CD4-positive, alpha-beta T cell treated with Interleukin-21 for 1 hour (primary cell): Measurements from ENCODE around the gene CLIC5.

ENCODE experiments used
- DNase-seq: peaks from one replicate; pipeline ENCODE4 v3.0.0-alpha.2; 2020

Gene CLIC5

DNA sequence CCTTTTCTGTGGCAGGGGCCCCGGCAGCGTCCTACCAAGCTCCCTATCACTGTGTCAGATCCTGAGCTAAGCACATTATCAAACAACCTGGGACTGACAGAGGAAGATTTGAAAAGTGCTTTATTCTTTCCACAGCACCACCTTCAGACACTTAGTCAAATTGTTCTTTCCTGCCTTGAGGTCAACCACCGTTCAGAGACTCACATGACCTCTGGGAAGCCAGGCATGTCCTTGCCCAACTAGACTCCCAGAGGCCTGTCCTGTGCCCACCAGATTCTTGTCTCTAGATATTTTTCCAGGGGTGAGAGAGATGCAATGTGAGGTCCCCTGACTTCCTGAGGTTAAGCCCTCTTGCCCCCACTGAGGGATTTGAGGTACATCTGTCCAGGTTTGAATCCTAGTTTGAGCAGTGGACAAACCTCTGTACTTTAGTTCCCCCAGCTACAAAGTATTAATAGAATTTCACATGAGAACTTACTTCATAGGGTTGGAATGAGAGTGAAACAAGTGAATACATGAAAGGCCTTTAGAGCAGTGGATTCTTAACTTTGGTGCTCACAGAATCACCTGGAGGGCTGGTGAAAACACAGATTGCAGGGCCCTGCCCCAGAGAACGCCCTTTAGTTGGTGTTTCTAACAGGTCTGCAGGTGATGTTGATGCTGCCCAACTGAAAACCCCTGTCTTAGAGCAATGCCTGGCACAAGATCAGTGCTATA is 179.8 kb downstream of the CLIC5 start:
- no peak for DNase-seq

DNA sequence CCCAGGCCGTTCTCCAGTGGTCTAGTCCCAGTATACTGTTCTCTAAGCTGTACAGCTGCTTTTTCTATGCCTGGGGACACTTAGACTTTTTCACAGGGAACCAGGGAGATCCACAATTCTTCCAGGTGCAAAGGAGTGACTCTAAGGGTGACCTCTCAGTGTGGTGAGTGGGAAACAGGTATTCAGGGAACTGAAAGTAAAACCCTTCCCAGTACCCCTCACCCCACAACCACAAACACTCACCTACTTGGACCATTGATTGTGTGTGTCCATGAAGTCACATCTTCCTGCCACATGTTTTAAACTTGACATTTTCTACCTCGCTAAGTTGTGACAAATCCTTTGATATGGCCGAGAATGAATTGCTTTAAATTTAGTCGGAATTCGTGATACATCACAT is 183.6 kb downstream of the CLIC5 start:
- DNase-seq: no peak
